Measurements from ENCODE around the gene DPYSL5. TPM values are rescaled to one million over a fixed set of nuclear protein-coding genes. Genes with fewer than 3 reads are reported as not detected.

DPYSL5 gene
- polyA plus RNA-seq, 1 donor from 2014 or later = 111 TPM

- Histone ChIP-seq H3K4me2 (ENCODE audit: low read length) (no peak overlapping the region), H2AFZ (ENCODE audit: low read depth, low read length) (no peak overlapping the region), H4K20me1 (ENCODE audit: insufficient read depth) (peaks cover 50% of the 10 kb centered on the region), H3K9me3 (ENCODE audit: low read length) (no peaks in the 10 kb centered on the region), H3K4me3 (ENCODE audit: low read length) (no peak overlapping the region), H3F3A (ENCODE audit: insufficient read depth, low read length, poor library complexity, severe bottlenecking) (no peaks in the 10 kb centered on the region), H3K79me2 (replicated peaks; ENCODE audit: insufficient read depth, low read length) (peaks cover 99% of the 10 kb centered on the region), H3K27ac (ENCODE audit: low read length) (no peak overlapping the region), H3K27me3 (ENCODE audit: insufficient read depth, low read depth, low read length) (no peaks in the 10 kb centered on the region), H3K9me2 (ENCODE audit: insufficient read depth, low read length) (no peaks in the 10 kb centered on the region), H3K36me3 (ENCODE audit: insufficient read depth, low read length) (no peaks in the 10 kb centered on the region), H3K9ac (ENCODE audit: low read length) (no peak overlapping the region)
- TF ChIP-seq SMC3 (conservative IDR thresholded peaks at IDR 0.05; ENCODE audit: poor library complexity) (no peak), EP300 (conservative IDR thresholded peaks at IDR 0.05; ENCODE audit: poor library complexity, severe bottlenecking) (peak; percentile 61), POLR2AphosphoS5 (IDR thresholded peaks at IDR 0.05) (peak; percentile 49)
Measured at GRCh38 chr2:26860211-26860850, 12.4 kb downstream of the DPYSL5 start.

DNA sequence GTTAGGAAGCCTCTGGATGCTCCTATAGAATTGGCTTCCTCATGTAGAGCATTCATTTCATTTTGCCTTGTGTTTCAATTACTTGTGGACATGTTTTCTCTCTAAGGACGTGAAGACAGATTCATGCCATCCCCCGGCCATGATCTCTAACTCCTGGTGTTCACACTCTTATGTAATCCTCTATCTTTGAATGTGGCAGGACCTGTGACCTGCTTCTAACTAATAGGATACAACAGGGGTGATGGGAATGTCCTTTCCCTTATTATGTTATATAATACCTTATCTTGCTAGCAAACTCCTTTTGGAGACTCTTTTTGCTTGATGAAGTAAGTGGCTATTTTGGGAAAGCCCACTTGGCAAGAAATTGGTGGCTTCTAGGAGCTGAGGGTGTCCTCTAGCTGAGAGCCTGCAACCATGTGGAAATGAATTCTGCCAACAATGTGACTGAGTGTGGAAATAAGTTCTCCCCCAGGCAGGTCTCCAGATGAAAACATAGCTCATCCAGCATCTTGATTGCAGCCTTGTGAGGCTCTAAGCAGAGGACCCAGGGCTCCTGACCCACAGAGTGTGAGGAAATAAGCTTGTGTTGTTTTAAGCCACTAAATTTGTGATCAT lies 13.8 kb downstream of the DPYSL5 start:
- no peaks in the 10 kb centered on the region for H3K9me2 ChIP-seq (ENCODE audit: insufficient read depth, low read length)
- H4K20me1 ChIP-seq (ENCODE audit: insufficient read depth) = peaks cover 41% of the 10 kb centered on the region
- no peak overlapping the region for H3K27ac ChIP-seq (ENCODE audit: low read length)
- peaks cover 97% of the 10 kb centered on the region for H3K79me2 ChIP-seq (replicated peaks; ENCODE audit: insufficient read depth, low read length)
- H2AFZ ChIP-seq (ENCODE audit: low read depth, low read length) = no peak overlapping the region
- no peaks in the 10 kb centered on the region for H3K9me3 ChIP-seq (ENCODE audit: low read length)
- no peak overlapping the region for H3K4me2 ChIP-seq (ENCODE audit: low read length)
- TF ChIP-seq RAD21 (conservative IDR thresholded peaks at IDR 0.05) (no peak), EZH2 (IDR thresholded peaks at IDR 0.05; ENCODE audit: borderline replicate concordance, insufficient read depth, low read length, poor library complexity, severe bottlenecking) (no peak), TAF1 (IDR thresholded peaks at IDR 0.05; ENCODE audit: low read depth) (no peak), MXI1 (conservative IDR thresholded peaks at IDR 0.05; ENCODE audit: poor library complexity, severe bottlenecking) (no peak), CTCF (IDR thresholded peaks at IDR 0.05; ENCODE audit: poor library complexity, severe bottlenecking) (no peak), SMC3 (conservative IDR thresholded peaks at IDR 0.05; ENCODE audit: poor library complexity) (no peak), EP300 (conservative IDR thresholded peaks at IDR 0.05; ENCODE audit: poor library complexity, severe bottlenecking) (no peak), POLR2AphosphoS5 (IDR thresholded peaks at IDR 0.05) (no peak)
- TF ChIP-seq, protein P1, sequence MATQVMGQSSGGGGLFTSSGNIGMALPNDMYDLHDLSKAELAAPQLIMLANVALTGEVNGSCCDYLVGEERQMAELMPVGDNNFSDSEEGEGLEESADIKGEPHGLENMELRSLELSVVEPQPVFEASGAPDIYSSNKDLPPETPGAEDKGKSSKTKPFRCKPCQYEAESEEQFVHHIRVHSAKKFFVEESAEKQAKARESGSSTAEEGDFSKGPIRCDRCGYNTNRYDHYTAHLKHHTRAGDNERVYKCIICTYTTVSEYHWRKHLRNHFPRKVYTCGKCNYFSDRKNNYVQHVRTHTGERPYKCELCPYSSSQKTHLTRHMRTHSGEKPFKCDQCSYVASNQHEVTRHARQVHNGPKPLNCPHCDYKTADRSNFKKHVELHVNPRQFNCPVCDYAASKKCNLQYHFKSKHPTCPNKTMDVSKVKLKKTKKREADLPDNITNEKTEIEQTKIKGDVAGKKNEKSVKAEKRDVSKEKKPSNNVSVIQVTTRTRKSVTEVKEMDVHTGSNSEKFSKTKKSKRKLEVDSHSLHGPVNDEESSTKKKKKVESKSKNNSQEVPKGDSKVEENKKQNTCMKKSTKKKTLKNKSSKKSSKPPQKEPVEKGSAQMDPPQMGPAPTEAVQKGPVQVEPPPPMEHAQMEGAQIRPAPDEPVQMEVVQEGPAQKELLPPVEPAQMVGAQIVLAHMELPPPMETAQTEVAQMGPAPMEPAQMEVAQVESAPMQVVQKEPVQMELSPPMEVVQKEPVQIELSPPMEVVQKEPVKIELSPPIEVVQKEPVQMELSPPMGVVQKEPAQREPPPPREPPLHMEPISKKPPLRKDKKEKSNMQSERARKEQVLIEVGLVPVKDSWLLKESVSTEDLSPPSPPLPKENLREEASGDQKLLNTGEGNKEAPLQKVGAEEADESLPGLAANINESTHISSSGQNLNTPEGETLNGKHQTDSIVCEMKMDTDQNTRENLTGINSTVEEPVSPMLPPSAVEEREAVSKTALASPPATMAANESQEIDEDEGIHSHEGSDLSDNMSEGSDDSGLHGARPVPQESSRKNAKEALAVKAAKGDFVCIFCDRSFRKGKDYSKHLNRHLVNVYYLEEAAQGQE (IDR thresholded peaks at IDR 0.05; ENCODE audit: borderline replicate concordance) = no peak
- no peak overlapping the region for H3K9ac ChIP-seq (ENCODE audit: low read length)
- no peaks in the 10 kb centered on the region for H3K36me3 ChIP-seq (ENCODE audit: insufficient read depth, low read length)
- no peaks in the 10 kb centered on the region for H3K27me3 ChIP-seq (ENCODE audit: insufficient read depth, low read depth, low read length)
- H3K4me3 ChIP-seq (ENCODE audit: low read length) = no peak overlapping the region
- H3F3A ChIP-seq (ENCODE audit: insufficient read depth, low read length, poor library complexity, severe bottlenecking) = no peaks in the 10 kb centered on the region

Data from neural cell (in vitro differentiated cells).